Mesenteric fat pad (tissue), 1 donor: Measurements from ENCODE around the gene URI1. TPM values are rescaled to one million over a fixed set of nuclear protein-coding genes. Genes with fewer than 3 reads are reported as not detected.
"Not testable (repeated sequence)": the region's sequence is repeated elsewhere in the genome, so short reads cannot be mapped to it uniquely, and the experiment has no call there.

Source experiments
- DNase-seq: peaks from one replicate; pipeline ENCODE4 v3.0.0-alpha.2; 2020; ENCODE audit warnings: low spot score
- long read RNA-seq: library from polyadenylated mRNA; unstranded; transcript quantifications from one replicate; pipeline ENCODE4 v2.0.0, GENCODE V29; 2020
- total RNA-seq: library from RNA; stranded (reverse); fragmentation: NEBNext Ultra II Directional; extraction: Animal tissue kit (Norgen Biotek cat#: 25700); gene quantifications from one replicate; pipeline ENCODE4 v1.2.1, GENCODE V29; 2021
- donor health status: DM: yes; HTN: yes; CAD: no.

Gene URI1
- total RNA-seq = 56.2 TPM
- long read RNA-seq, partial matches to known transcripts = 12 of 22 reads
- long read RNA-seq, other reads (novel, unspliced or antisense) = 6 of 22 reads

- peak; percentile 98 for DNase-seq
Measured at GRCh38 chr19:29941828-29942403, at the start of gene URI1. Gene URI1 (plus strand): TSS chr19:29942239. CDS start chr19:29942548, 309 bp downstream.

- DNase-seq = no peak
Measured at GRCh38 chr19:29893606-29894284, 48.3 kb upstream of the URI1 start.

GRCh38 chr19:29896802-29897201 is 45.2 kb upstream of the URI1 start:
- no peak for DNase-seq

- no peak for DNase-seq
Measured at GRCh38 chr19:29897466-29897865, 44.6 kb upstream of the URI1 start.

- no peak for DNase-seq
Measured at GRCh38 chr19:29904017-29904416, 38.0 kb upstream of the URI1 start.

- DNase-seq = no peak
Measured at GRCh38 chr19:29908963-29909944, 32.8 kb upstream of the URI1 start.

GRCh38 chr19:29914933-29915332 is 27.1 kb upstream of the URI1 start:
- DNase-seq = no peak

- not testable (repeated sequence) for DNase-seq
Measured at GRCh38 chr19:29915832-29916231, 26.2 kb upstream of the URI1 start.

- DNase-seq = peak; percentile 37
Measured at GRCh38 chr19:29917911-29918310, 24.1 kb upstream of the URI1 start.

- DNase-seq = no peak
Measured at GRCh38 chr19:29918891-29919290, 23.1 kb upstream of the URI1 start.

GRCh38 chr19:29922972-29923371 is 19.1 kb upstream of the URI1 start:
- no peak for DNase-seq

- DNase-seq = no peak
Measured at GRCh38 chr19:29923653-29924052, 18.4 kb upstream of the URI1 start.

- no peak for DNase-seq
Measured at GRCh38 chr19:29926031-29926430, 16.0 kb upstream of the URI1 start.

- DNase-seq = peak; percentile 73
Measured at GRCh38 chr19:29926801-29927200, 15.2 kb upstream of the URI1 start.

- DNase-seq = peak; percentile 59
Measured at GRCh38 chr19:29927944-29928625, 14.0 kb upstream of the URI1 start.

GRCh38 chr19:29928831-29929230 is 13.2 kb upstream of the URI1 start:
- no peak for DNase-seq

GRCh38 chr19:29934257-29934656 is 7.8 kb upstream of the URI1 start:
- DNase-seq = no peak

GRCh38 chr19:29934781-29935180 is 7.3 kb upstream of the URI1 start:
- DNase-seq = no peak

- no peak for DNase-seq
Measured at GRCh38 chr19:29936409-29936808, 5.6 kb upstream of the URI1 start.

GRCh38 chr19:29939628-29940027 is 2.4 kb upstream of the URI1 start:
- DNase-seq = no peak

GRCh38 chr19:29940971-29941585 is 961 bp upstream of the URI1 start:
- no peak for DNase-seq
